WERI-Rb-1 (cell line): ENCODE results near the gene HMG20B.
A peak's percentile ranks its signal among the peaks of the same experiment; 100 is the strongest.
"Not testable (repeated sequence)": the region's sequence is repeated elsewhere in the genome, so short reads cannot be mapped to it uniquely, and the experiment has no call there.

Experiments
- DNase-seq: peaks from one replicate; pipeline ENCODE4 v3.0.0-alpha.2; 2020
- H3K27ac ChIP-seq: fragments of 250-450 bp; sonication (Bioruptor Pico); 2 replicates; pipeline ENCODE4 v1.5.1; 2020; ENCODE audit warnings: mild to moderate bottlenecking, moderate library complexity
- H3K27me3 ChIP-seq: fragments of 250-450 bp; sonication (Bioruptor Pico); 2 replicates; pipeline ENCODE4 v1.5.1; 2021; ENCODE audit warnings: mild to moderate bottlenecking, low read depth, moderate library complexity; ENCODE audit not compliant: insufficient read depth, severe bottlenecking
- H3K36me3 ChIP-seq: fragments of 250-450 bp; sonication (Bioruptor Pico); 2 replicates; pipeline ENCODE4 v1.5.1; 2020; ENCODE audit warnings: mild to moderate bottlenecking, moderate library complexity
- H3K4me3 ChIP-seq: 2 replicates; pipeline ENCODE4 v1.5.1; 2011; ENCODE audit warnings: low read depth, mild to moderate bottlenecking, control low read depth, low read length
- H3K9me3 ChIP-seq: fragments of 250-450 bp; sonication (Bioruptor Pico); 2 replicates; pipeline ENCODE4 v1.5.1; 2021; ENCODE audit warnings: mild to moderate bottlenecking, moderate library complexity; ENCODE audit not compliant: severe bottlenecking
- CTCF ChIP-seq: IDR thresholded peaks from 2 replicates; pipeline ENCODE4 v1.5.1; 2011; ENCODE audit warnings: low read depth, mild to moderate bottlenecking, control low read depth, inconsistent platforms, low read length

The HMG20B gene

GRCh38 chr19:3527238-3527910 is 45.4 kb upstream of the HMG20B start:
- TF ChIP-seq CTCF: no peak
- Histone ChIP-seq H3K9me3 (no peaks in the 10 kb centered on the region), H3K27ac (no peak overlapping the region), H3K36me3 (peaks cover 64% of the 10 kb centered on the region), H3K4me3 (no peak overlapping the region), H3K27me3 (no peaks in the 10 kb centered on the region)
- DNase-seq: no peak

GRCh38 chr19:3528080-3528479 is 44.7 kb upstream of the HMG20B start:
- no peak for DNase-seq
- peaks cover 69% of the 10 kb centered on the region for H3K36me3 ChIP-seq
- TF ChIP-seq CTCF: no peak
- no peaks in the 10 kb centered on the region for H3K9me3 ChIP-seq
- H3K27ac ChIP-seq: no peak overlapping the region
- no peaks in the 10 kb centered on the region for H3K27me3 ChIP-seq
- no peak overlapping the region for H3K4me3 ChIP-seq

DNA sequence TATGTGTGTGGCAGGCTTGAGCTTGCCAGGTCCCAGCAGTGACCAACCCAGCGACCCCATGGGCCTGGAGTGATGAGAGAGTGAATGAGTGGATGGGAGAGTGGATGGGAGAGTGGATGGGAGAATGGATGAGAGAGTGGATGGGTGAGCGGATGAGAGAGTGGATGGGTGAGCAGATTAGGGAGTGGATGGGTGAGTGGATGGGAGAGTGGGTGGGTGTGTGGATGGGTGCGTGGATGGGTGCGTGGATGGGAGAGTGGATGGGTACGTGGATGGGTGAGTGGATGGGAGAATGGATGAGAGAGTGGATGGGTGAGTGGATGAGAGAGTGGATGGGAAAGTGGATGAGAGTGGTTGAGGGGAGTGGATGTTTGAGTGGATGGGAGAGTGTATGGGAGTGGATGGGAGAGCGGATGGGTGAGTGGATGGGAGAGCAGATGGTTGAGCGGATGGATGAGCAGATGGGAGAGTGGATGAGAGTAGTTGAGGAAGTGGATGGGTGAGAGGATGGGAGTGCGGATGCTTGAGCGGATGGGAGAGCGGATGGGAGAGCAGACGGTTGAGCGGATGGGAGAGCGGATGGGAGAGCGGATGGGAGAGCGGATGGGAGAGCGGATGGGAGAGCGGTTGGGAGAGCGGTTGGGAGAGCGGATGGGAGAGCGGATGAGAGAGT is 44.1 kb upstream of the HMG20B start:
- Histone ChIP-seq H3K27ac (no peak overlapping the region), H3K4me3 (no peak overlapping the region), H3K9me3 (no peaks in the 10 kb centered on the region), H3K36me3 (peaks cover 69% of the 10 kb centered on the region), H3K27me3 (no peaks in the 10 kb centered on the region)
- no peak for DNase-seq
- no peak for TF ChIP-seq CTCF

- not testable (repeated sequence) for H3K4me3 ChIP-seq, H3K27me3 ChIP-seq, H3K27ac ChIP-seq, H3K9me3 ChIP-seq
- peaks cover 70% of the 10 kb centered on the region for H3K36me3 ChIP-seq
- DNase-seq: peak; percentile 56
Measured at GRCh38 chr19:3529299-3529698, 43.4 kb upstream of the HMG20B start.

DNA sequence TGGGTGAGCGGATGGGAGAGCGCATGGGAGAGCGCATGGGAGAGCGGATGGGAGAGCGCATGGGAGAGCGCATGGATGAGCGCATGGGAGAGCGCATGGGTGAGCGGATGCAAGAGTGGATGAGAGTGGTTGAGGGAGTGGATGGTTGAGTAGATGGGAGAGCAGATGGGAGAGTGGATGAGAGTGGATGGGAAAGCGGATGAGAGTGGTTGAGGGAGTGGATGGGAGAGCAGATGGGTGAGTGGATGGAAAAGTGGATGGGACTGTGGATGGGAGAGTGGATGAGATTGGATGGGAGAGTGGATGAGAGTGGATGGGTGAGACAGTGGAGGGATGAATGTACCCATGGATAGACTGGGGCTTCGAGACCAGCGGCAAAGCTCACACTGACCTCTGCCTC is 42.4 kb upstream of the HMG20B start:
- no peak for DNase-seq
- Histone ChIP-seq H3K9me3 (no peaks in the 10 kb centered on the region), H3K27me3 (no peaks in the 10 kb centered on the region), H3K36me3 (peaks cover 73% of the 10 kb centered on the region), H3K27ac (no peak overlapping the region), H3K4me3 (no peak overlapping the region)
- TF ChIP-seq CTCF: no peak

- H3K4me3 ChIP-seq: no peak overlapping the region
- H3K36me3 ChIP-seq: peaks cover 74% of the 10 kb centered on the region
- H3K9me3 ChIP-seq: no peaks in the 10 kb centered on the region
- no peak overlapping the region for H3K27ac ChIP-seq
- no peaks in the 10 kb centered on the region for H3K27me3 ChIP-seq
- TF ChIP-seq CTCF: no peak
- DNase-seq: no peak
Measured at GRCh38 chr19:3531716-3532115, 41.0 kb upstream of the HMG20B start.
